ENCODE data around the gene ZAR1.

Gene ZAR1

GRCh38 chr4:48490680-48491513, 845 bp downstream of the ZAR1 start:
- no peak for FAIRE-seq

- no peak for FAIRE-seq
Observed at GRCh38 chr4:48491514-48492176, 1.6 kb downstream of the ZAR1 start.

GRCh38 chr4:48493452-48494100, 3.5 kb downstream of the ZAR1 start:
- no peak for FAIRE-seq

- FAIRE-seq: no peak
Observed at GRCh38 chr4:48495941-48496340, 5.9 kb downstream of the ZAR1 start.

- no peak for FAIRE-seq
Observed at GRCh38 chr4:48498895-48499294, 8.8 kb downstream of the ZAR1 start.

GRCh38 chr4:48499551-48500066, 9.6 kb downstream of the ZAR1 start:
- FAIRE-seq: no peak

GRCh38 chr4:48503233-48504025, 13.4 kb downstream of the ZAR1 start:
- FAIRE-seq: no peak

- FAIRE-seq: no peak
Observed at GRCh38 chr4:48504026-48504330, 13.9 kb downstream of the ZAR1 start.

- FAIRE-seq: no peak
Observed at GRCh38 chr4:48504352-48504751, 14.3 kb downstream of the ZAR1 start.

- no peak for FAIRE-seq
Observed at GRCh38 chr4:48506716-48507115, 16.7 kb downstream of the ZAR1 start.

- no peak for FAIRE-seq
Observed at GRCh38 chr4:48509543-48509942, 19.5 kb downstream of the ZAR1 start.

DNA sequence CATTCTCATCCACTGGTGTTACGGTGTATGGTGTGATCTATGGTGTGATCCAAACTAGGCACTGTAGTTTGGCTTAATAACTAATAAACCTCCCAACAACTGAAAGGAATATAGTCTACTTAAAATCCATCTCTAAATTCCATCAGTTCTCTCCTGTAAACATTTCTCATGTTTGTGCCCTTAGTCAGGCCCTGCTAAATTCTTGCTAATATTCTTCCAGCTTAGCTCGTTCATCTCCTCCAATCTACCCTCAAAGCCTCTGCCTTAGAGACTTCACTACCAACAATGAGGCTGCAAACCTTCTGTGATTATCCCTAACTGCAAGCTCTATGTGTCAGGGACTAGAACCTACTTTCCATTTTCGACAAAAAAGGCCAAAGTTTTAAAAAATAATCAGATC, 28.1 kb downstream of the ZAR1 start:
- FAIRE-seq: no peak

- FAIRE-seq: no peak
Observed at GRCh38 chr4:48526406-48526805, 36.4 kb downstream of the ZAR1 start.

GRCh38 chr4:48538358-48538757, 48.3 kb downstream of the ZAR1 start:
- no peak for FAIRE-seq

DNA sequence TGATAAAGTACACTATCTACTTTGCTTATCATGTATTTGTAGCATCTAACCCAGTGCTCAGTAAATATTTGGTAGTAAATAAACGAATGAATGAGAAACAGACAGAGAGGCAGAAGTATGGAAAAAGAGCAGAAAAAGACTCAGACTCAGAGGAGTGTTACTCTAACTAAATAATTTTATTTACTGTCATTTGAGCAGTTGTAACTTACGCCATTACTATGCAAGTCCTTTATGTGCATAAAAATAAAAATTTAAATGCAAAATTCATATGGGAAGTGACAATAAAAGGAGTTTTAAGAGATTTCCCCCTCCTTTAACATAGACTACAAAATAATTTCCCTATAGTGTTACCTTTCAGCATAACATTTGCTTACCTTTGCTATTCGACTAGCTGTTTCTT, 49.5 kb downstream of the ZAR1 start:
- no peak for FAIRE-seq

DNA sequence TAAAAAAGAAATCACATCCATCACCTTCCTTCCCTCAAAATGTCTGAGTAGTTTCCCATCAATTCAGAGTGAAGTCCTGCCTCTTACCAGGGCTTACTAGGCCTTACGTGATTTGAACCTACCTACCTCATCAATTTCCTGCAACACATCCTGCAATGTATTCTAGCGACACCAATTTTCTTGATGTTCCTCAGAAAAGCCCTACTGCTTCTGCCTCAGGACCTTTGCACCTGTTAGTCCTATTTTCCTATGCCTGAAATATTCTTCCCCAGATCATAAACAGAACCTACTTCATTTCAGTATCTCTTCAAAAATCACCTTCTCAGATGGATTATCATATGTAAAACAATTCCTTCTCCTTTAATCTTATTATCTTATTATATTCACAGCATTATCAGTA, 52.8 kb downstream of the ZAR1 start:
- FAIRE-seq: no peak

DNA sequence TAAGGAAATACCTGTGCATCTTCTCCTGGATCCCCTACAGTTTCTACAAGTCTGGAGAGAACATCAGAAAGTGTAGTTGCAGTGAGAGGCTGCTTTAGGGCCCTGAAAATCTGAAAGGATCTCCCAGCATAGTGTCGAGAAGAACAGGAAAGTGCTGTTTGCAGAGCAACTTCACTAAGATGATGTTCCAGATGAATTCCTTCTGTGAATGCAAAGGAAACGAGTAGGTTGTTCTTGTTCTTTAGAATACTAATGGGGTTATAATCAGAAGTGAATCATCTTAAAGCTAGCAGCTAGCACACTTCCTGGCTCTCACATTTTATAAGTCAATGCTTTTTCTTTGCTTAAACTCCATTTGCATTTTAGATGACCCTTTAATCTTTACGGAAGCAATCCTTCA, 53.7 kb downstream of the ZAR1 start:
- no peak for FAIRE-seq
